Raji (cell line): ENCODE measurements around the gene LRRK1.

ENCODE experiments used
- POLR2A ChIP-seq: IDR thresholded peaks from 2 replicates; pipeline ENCODE4 v1.6.1; 2011; ENCODE audit warnings: low read depth, low read length, control low read depth; ENCODE audit not compliant: insufficient read depth

Gene LRRK1

DNA sequence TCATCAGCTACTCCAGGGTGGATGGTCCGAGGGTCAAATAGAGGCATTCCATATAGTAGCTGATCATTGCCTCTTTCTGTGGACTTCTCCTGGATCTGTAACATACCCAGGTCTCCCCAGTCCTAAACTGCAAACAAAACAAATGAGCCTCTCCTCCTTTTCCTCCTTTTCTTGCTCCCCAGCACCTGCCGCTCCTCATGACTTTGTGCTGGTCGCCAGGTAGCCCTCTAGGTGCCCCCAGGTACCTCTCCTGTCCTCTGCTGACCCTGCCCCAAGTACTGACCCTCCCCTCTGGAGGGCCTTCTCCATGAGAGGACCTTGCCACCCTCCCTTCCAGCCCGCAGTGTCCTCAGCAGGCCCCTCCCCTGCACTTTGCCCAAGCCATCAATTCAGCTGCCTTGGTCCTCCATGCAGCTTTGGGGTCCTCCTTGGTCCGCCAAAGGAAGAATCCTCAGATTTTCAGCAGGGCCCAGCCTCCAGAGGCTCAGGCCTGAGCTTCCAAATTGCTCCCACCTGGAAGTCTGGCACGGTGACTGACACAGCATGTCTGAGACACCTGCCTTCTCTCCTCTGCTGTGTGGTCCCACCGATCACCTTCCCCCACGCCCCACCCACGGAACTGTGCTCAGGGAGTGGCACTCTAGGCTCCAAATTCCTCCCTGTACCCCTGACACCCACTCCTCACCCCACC lies 111.0 kb downstream of the LRRK1 start:
- TF ChIP-seq POLR2A, result no peak

DNA sequence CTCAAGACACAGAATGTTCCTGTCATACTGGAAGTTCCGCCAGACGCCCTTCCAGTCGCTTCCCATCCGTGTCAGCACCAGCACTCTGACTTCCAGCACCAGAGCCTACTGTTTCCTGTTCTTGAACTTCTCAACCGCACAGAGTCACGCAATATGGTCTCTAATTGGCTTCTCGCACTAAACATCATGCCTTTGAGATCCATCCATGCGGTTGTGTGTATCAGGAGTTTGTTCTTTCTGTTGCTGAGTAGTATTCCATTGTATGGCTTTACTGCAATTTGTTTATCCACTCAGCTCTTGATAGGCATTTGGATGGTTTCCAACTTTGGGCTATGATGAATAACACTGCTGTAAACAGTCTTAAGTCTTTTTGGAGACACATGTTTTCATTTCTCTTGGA lies 112.1 kb downstream of the LRRK1 start:
- no peak for TF ChIP-seq POLR2A

DNA sequence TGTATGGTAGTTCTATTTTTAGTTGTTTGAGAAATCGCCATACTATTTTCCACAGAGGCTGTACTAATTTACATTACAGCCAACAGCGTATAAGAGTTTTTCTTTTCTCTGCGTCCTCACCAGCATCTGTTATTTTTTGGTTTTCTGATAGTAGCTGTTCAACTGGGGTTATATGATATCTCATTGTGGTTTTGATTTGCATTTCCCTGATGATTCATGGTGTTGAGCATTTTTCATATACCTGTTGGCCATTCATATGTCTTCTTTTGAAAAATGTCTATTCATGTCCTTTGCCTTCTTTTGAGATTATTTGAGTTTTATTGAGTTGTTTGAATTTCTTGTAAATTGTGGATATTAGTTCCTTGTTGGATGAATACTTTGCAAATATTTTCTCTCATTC lies 114.6 kb downstream of the LRRK1 start:
- TF ChIP-seq POLR2A, result no peak

DNA sequence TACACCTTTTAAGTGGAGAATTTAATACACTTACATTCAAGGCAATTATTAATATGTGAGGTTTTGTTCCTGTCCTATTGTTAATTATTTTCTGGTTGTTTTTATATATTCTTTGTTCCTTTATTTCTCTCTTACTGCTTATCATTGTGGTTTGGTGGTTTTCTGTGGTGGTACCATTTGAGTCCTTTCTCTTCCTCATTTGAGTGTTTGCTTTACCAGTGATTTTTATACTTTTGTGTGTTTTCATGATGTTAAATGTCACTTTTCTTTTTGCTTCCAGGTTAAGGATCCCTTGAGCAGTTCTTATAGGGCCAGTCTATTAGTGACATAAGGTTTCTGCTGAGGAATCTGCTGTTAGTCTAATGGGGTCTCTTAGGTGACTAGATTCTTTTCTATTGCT lies 116.5 kb downstream of the LRRK1 start:
- TF ChIP-seq POLR2A, result no peak

DNA sequence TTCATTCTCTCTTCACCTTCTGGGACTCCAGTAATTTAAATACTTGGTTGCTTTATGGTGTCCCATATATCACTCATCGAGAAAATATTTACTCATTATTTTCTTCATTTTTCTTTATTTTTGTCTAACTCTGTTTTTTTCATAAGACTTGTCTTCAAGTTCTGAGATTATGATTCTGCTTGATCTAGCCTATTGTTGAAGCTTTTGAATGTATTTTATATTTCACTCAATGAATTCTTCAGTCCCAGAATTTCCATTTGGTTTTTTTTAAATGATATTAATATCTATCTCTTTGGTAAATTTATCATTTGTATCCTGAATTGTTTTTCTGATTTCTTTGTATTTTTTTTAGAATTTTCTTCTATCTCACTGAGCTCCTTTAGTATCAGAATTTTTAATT lies 117.0 kb downstream of the LRRK1 start:
- TF ChIP-seq POLR2A, result no peak

DNA sequence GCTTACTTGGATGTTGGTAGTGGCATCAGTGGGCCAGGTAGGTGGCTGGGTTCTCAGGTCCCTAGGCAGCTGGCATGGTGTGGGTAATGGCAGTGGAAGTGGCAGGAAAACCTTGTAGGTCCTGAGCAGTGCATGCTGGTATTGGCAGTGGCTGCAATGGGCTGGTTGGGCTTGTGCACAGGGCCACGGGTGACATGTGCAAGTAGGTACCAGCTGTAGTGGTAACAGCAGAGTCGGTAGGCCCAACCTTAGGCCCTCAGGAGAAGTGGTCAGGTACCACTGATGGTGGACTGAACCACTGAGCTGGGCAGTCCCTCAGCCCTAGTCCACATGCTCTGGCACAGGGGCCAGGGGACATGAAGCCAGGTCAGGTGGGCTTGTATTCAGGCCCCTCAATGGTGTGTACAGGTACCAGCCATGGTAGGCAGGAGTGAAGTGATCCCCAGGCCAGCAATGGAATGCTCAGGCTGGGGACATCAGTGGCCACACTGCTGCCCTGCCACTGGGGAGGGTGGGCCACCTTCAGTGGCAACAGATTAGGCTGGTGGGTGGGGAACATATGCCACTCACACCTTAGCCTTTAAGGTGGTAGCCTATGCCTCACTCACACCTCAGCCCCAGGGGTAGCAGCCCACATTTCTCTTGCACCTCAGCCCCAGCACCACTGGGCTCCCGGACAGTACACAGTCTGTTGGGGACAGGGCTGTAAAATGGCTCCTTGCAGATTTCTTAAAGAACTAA lies 118.1 kb downstream of the LRRK1 start:
- TF ChIP-seq POLR2A, result no peak

DNA sequence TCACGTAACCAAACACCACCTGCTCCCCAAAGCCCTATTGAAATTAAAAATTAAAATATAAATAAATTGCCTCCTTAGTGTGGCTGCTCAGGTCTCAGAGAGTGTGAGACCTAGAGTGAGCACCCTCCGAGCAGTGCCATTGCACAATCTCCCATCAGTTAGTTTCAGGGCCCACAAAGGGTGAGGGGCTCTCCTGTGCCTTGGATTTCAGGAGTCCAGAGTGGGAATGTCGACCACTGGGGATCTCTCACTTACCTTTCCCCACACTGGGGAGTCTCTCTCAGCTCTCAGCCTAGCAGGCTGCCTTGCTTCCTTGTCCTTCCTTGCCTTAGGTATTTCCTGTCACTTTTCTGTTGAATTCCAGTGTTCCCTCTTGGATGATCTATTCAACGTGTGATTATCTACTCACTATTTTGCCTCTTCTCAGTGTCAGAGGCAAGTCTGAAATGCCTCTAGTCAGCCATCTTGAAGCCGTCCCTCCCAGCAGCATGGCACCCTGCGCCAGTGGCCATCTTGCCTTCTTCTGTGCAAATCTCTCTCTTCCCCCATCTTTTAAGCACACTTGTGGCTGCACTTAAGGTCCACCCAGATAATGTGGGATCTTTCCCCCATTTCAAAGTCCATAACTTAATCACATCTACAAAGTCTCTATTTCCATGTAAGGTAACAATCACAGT lies 119.3 kb downstream of the LRRK1 start:
- no peak for TF ChIP-seq POLR2A

DNA sequence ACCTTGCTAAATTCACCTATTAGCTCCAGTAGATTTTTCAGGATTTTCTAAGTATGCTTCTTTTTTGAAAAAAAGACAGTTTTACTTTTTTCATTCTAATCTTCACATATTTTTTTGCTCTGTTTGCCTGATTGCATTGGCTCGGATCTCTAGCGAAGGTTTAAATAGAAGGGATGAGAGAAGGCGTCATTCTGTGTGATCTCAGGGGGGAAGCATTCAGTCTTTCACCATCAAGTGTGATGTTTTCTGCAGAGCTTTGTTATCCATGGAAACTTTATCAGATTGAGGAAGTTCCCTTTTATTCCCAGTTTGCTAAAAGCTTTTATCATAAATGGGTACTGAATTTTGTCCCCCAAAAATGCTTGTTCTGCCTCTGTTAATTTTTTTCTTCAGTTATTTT lies 120.3 kb downstream of the LRRK1 start:
- TF ChIP-seq POLR2A, result no peak

DNA sequence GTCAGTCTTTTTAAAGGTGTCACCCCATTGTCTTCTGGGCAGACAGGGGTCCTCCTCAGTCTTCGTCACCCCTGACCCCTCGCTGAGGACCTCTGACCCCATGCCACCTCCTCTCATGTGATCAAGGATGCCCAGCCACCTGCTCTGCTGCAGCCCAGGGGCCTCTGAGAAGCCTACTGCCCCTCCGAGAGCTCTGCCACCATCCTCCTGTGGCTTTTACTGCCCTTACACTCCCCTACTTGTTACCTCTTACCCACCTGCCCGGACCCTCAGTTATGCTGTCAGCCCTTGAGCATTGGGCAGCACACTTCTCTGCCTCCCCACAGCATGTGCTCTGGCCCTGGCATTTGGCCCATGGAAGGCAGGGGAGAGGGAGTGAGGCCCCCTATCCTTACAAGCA lies 123.2 kb downstream of the LRRK1 start:
- TF ChIP-seq POLR2A, result no peak

DNA sequence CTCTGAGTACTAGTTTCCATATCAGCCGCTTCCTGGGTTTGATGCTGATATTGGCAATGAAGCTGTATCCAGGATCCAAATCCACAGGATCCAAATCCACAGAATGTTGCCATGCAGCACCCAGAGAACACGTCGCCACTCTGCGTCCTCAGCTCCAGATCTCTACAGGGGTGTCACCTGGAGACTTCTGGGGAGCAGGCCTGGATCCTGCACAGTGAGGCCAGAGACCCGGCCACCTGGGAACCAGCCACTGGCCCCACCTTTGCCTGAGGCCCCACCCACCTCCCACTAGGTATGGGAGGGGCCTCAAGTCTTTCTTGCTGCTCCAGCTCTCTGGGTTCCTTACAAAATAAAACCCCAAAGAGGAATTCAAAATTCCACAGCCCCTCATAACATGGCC lies 123.9 kb downstream of the LRRK1 start:
- TF ChIP-seq POLR2A, result no peak

DNA sequence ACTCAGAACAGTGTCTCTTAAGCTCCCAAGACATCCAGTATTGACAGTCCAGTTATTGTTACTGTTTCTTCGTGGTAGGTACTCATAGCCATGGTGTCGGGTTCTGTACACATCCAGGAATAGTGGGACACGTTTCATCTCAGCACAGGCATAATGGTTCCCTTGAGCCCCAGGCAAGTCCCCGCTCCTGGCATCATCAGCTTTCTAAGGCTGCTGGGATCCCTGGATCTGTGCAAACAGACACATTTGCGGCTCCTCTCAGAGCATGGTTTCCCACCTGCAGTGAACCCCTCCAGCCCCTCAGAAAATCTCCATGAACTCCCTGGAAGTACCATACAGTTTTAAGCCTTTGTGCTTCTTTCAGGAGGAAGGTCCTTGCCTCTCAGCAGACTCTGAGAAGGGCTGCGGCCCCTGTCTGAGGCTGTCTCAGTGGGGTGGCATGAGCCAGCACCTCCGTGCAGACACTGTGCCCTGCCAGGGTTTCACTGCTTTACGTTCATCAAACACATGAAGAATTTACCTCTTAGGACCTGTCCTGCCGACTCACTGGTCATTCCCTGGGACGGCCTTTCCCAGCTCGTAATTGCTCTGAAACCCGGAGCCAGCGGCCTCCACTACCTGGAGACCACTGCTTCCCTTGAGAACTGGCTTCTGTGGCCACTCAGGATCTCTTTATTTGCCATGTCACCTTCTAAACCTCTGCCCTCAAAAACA lies 124.9 kb downstream of the LRRK1 start:
- no peak for TF ChIP-seq POLR2A

DNA sequence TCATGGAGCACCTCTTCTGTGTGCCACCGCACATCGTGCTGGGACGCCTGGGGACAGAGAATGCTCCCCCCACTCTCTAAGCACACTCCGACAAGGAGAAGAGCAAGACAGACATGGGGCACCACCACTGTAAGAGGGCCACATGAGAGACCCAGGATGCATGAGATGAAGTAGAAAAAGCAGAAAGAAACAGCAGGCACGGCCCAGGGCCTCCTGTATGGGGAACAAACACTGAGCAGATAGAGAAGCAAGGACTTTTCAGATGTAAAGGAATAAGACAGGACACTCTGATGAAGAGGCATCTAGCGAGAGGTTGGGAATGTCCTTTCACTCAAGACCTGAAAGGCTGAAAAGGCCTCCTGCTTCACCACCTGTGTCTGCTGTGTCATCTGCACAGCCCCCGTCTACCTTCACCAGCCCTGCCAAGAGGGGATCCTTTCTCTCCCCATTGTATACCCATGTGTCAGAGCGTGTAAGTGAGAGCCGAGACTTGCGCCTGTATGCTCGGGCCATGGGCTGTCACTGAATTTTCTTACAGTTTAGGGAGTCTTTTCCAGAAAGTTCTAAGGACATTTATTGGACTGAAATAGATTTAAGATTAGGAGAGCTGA lies 125.6 kb downstream of the LRRK1 start:
- no peak for TF ChIP-seq POLR2A

DNA sequence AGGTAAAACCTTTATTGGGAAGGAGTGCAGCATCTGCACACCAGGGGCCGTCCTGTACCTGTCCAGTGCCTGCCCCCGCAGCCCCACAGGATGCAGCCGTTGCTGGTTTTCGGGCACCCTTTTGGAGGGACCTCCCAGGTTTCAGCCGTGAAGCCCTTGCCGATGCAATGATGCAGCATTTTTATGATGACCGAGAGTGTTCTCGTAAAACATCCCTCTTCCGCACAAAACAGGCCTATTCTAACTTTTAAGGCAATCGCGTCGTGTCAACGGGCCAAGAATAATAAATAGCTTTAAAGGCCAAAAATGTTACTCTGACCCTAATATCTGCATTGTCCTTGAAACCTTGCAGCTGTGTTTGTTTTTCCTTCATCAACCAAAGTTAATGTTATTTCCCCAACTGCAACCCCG lies 126.1 kb downstream of the LRRK1 start:
- no peak for TF ChIP-seq POLR2A

DNA sequence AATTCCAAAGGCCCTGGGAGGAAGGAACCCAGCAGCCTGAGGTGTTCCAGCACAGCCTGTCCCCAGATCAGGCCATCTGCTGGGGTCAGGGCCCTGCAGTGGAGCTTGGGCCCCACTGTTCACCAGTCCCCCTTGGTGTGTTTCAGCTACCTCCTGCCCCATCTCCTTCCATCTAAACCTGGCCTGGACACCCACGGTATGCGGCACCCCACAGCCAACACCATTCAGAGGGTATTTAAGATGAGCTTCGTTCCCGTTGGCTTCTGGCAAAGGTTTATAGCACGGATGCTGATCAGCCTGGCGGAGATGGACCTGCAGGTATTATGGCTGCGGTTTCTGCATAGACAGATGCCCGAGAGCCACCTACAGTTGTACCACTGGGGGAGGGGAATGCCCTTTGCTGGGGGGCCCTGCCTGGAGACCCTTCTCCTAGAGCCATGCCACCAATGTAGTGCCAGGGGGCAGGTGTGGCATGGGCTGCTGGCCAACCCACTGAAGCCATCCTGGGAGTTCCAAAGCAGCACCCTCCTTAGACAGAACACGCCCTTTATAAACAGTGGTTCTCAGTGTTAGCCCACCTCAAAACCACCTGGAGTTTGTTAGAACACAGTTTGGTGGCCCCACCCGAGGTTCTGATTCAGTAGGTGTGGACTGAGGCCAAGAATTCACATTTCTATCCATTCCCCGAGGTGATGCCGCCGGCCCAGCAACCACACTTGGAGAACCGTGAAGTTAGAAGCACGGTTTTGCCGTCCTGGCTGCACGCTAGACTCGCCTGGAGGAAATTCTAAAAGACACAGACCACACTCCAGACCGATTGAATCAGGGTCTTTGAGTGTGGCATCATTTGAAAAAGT lies 126.9 kb downstream of the LRRK1 start:
- no peak for TF ChIP-seq POLR2A
